GM19324 (cell line): Measurements from ENCODE around the gene UGT8.
"Not testable (repeated sequence)": the region's sequence is repeated elsewhere in the genome, so short reads cannot be mapped to it uniquely, and the experiment has no call there.

ENCODE experiments used
- ATAC-seq: cut with Tn5 transposase; IDR thresholded peaks from one replicate; pipeline ENCODE4 v1.9.1; 2021; ENCODE audit warnings: mild to moderate bottlenecking, moderate library complexity; ENCODE audit not compliant: unreplicated experiment, low FRiP score

Gene UGT8

GRCh38 chr4:114598191-114599121, at the start of gene UGT8:
Gene UGT8, plus strand, starts transcription at chr4:114598807. Its CDS starts 24,074 bp downstream, at chr4:114622881.
- ATAC-seq: peak; percentile 57

GRCh38 chr4:114549638-114550037, 49.0 kb upstream of the UGT8 start:
- no peak for ATAC-seq

- no peak for ATAC-seq
Observed at GRCh38 chr4:114558446-114559020, 40.1 kb upstream of the UGT8 start.

GRCh38 chr4:114561590-114561989, 37.0 kb upstream of the UGT8 start:
- ATAC-seq: no peak

GRCh38 chr4:114562176-114562904, 36.3 kb upstream of the UGT8 start:
- ATAC-seq: no peak

GRCh38 chr4:114563536-114564315, 34.9 kb upstream of the UGT8 start:
- no peak for ATAC-seq

- ATAC-seq: no peak
Observed at GRCh38 chr4:114577386-114577785, 21.2 kb upstream of the UGT8 start.

- no peak for ATAC-seq
Observed at GRCh38 chr4:114582621-114583020, 16.0 kb upstream of the UGT8 start.

GRCh38 chr4:114588305-114588704, 10.3 kb upstream of the UGT8 start:
- no peak for ATAC-seq

GRCh38 chr4:114590360-114590759, 8.2 kb upstream of the UGT8 start:
- not testable (repeated sequence) for ATAC-seq

GRCh38 chr4:114593526-114593925, 5.1 kb upstream of the UGT8 start:
- no peak for ATAC-seq

GRCh38 chr4:114595207-114595606, 3.4 kb upstream of the UGT8 start:
- no peak for ATAC-seq

- ATAC-seq: no peak
Observed at GRCh38 chr4:114595921-114596320, 2.7 kb upstream of the UGT8 start.

- ATAC-seq: no peak
Observed at GRCh38 chr4:114597410-114598115, 1.0 kb upstream of the UGT8 start.

GRCh38 chr4:114599231-114599902, 760 bp downstream of the UGT8 start:
- no peak for ATAC-seq

GRCh38 chr4:114599903-114600552, 1.4 kb downstream of the UGT8 start:
- no peak for ATAC-seq

GRCh38 chr4:114600672-114601071, 2.1 kb downstream of the UGT8 start:
- no peak for ATAC-seq

- ATAC-seq: no peak
Observed at GRCh38 chr4:114601304-114602052, 2.9 kb downstream of the UGT8 start.
